GM21528 (cell line): Measurements from ENCODE around the gene CNOT11.
A peak's percentile ranks its signal among the peaks of the same experiment; 100 is the strongest.
"Not testable (repeated sequence)": the region's sequence is repeated elsewhere in the genome, so short reads cannot be mapped to it uniquely, and the experiment has no call there.

Experiments
- ATAC-seq: cut with Tn5 transposase; IDR thresholded peaks from one replicate; pipeline ENCODE4 v1.9.1; 2021; ENCODE audit warnings: mild to moderate bottlenecking, moderate library complexity; ENCODE audit not compliant: unreplicated experiment, low FRiP score

Gene CNOT11

DNA sequence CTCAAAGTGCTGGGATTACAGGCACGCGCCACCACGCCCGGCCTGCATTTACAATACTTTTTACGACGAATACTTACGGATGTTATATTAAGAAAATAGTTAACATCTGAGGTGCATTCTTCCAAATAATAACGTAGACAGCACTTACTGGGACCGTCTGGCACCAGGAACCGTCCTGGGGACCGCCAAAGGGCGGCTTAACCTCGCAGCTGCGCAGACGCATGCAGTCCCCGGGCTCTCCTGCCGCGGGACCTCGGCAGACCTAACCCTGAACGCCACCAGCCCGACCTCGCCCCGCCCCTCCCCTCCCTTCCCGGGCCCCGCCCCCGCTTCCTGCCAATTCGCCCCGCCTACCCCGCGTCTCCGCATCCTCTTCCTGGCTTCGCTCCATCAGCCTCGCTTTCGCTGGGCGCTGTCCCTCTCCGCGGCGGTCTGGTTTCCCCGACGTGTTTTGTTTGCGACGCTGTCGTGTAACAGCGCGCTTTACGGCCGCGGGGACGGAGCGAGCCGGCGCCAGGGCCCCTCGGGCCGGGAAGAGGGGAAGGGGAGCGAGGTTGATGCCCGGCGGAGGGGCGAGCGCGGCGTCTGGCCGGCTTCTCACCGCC is at the start of gene CNOT11:
CNOT11 (plus strand) TSS at position 479 of the 605 bp plus-strand sequence; CDS start at position 558, 79 bp downstream.
- peak; percentile 83 for ATAC-seq

DNA sequence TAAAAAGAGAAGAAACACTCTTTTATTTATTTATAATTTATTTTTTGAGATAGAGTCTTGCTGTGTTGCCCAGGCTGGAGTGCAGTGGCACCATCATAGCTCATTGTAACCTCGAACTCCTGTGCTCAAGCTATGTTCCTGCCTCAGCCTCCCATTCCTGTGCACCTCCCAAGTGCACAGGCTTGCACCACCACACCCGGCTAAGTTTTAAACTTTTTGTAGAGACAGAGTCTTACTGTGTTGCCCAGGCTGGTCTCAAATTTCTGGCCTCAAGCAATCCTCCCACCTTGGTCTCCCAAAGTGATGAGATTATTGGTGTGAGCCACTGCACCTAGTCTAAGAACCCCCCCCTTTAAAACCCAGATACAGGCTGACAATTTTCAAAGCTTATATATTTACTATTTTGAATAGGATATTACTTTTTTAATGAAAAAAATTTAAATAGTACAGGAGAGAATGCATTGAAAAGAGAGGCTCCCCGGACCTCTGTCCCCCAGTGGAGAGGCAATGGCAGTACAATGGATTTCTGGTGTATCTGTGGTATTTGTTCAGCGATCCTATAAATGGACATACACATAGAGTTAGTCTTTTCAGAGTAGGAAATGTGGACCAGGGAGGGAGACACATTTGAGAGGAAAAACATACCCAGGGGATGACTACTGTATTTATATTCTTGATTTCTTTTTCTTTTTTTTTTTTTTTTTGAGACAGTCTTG is 48.1 kb upstream of the CNOT11 start:
- ATAC-seq: no peak

DNA sequence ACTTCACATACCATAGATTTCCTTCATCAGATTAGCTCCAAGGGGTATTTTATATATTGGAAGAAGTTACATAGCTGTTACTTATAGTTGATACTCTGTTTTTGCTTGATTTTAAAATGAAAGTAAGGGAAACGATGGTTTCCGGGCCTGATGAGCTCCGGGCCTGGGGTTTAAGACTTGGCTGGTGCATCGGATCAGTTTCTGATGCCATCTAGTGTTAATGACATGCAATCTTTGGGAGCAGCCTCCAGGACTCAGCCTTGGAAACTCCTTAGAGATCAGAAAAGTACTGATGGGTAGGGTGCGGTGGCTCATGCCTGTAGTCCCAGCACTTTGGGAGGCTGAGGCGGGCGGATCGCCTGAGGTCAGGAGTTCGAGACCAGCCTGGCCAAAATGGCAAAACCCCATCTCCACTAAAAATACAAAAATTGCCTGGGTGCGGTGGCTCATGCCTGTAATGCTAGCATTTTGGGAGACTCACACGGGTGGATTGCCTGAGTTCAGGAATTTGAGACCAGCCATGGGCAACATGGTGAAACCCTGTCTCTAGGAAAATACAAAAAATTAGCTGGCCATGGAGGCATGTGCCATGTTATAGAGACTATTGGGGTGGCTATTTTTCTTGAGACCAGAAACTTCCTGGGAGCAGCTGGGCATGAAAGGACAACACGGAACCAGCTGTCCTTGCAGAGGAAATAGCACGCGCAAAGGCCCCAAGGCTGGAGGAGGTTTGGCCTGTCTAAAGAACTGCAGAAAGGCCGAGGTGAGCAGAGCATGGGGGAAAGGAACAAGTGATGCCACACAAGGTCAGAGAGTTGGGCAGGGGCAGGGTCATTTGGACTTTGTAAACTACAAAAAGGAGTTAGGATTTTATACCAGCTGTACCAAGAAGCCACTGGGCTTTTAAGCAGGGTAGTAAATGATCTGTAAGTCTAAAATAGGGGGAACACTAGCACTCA is 46.9 kb upstream of the CNOT11 start:
- ATAC-seq: no peak

DNA sequence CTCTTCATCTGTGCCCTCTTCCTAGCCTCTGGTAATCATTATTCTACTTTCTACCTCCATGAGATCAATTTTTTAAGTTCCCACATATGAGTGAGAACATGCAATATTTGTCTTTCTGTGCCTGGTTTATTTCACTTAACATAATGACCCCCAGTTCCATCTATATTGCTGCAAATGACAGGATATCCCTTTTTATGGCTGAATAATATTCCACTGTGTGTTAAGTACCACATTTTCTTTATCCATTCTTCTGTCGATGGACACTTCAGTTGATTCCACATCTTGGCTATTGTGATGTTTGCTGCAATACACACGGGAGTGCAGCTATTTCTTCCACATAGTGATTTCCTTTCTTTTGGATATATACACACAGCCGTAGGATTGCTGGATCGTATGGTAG is 43.9 kb upstream of the CNOT11 start:
- no peak for ATAC-seq

DNA sequence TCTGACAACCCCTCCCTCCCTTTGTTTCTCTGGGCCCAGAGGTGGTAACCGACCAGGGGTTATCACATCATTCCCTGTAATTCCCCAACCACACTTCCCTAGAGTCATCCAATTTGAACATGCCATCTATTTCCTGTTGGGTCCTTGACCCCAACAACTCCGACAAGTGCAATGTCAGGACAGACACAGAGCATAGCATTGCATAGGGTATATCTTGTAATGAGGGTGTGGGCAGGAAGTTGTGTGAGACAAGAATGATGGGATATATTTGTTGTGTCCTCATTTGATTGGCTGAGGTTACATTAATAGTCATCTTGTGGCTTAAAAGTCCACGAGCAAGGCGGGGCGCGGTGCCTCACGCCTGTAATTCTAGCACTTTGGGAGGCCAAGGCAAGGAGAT is 33.4 kb upstream of the CNOT11 start:
- no peak for ATAC-seq

DNA sequence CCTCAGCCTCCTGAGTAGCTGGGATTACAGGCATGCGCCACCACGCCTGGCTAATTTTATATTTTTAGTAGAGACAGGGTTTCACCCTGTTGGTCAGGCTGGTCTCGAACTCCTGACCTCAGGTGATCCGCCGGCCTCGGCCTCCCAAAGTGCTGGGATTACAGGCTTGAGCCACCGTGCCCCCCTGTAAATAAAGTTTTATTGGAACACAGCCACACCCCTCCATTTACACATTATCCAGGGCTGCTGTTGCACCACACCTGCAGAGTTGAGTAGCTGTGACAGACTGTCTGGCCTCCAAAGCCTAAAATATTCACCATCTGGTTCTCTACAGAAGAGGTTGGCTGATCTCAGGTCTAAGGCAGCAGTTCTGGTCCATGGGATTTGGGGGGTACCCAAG is 32.6 kb upstream of the CNOT11 start:
- not testable (repeated sequence) for ATAC-seq

DNA sequence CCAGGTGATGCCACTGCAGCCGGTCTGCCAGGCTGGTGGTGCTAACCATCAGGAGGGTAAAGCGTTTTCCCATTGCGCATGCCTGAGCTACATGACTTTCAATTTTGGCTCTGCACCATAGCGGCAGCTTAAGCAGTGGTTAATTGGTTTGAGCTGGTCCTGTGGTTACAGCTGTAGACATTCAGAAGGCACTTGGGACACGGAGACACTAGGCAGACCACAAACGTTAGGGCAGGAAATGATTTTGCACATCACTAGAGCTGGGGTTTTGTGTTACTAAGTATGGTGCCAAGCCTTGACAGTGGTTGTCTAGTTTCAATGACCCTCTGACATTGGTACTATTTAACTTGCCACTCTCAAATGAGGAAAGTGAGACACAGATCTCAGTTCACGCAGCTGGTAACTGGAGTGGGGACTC is 28.9 kb upstream of the CNOT11 start:
- peak; percentile 98 for ATAC-seq

DNA sequence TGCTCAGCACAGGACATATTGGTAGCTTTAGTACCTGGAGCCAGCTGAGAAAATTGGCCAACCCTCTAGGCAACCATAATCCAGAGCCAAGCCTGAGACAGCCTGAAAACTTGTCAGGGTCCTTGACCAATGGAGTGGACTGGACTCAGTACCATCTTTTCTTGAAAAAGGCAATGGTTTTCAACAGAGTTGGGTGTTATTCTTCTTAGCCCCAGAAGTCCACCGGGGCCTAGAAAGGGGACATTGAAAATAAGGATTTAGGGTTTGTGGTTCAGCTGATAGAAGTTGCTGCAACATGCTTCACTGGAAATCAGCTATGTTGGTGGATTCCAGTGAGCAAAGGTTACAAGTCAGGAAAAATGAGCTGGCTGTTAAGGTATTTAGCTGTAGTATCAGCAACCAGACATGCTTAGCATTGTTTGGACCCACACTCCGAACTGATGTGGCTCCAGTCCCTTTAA is 22.1 kb upstream of the CNOT11 start:
- ATAC-seq: no peak

DNA sequence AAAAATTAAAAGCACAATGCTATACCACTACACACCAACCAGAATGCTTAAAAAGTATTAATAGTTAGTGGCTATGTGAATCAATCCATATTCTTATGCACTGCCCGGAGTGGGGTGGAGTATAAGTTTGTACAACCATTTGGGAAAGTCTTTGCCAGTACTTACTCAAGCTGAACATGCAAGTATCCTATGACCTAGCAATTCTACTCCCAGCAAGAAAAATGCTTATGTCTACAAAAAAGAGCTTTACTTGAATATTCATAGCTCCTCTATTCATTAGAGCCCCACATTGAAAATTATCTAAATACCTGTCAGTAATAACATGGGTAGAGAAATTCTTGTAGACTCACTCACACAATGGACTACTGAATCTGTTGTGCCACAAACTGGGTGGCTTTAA is 21.4 kb upstream of the CNOT11 start:
- ATAC-seq: no peak

DNA sequence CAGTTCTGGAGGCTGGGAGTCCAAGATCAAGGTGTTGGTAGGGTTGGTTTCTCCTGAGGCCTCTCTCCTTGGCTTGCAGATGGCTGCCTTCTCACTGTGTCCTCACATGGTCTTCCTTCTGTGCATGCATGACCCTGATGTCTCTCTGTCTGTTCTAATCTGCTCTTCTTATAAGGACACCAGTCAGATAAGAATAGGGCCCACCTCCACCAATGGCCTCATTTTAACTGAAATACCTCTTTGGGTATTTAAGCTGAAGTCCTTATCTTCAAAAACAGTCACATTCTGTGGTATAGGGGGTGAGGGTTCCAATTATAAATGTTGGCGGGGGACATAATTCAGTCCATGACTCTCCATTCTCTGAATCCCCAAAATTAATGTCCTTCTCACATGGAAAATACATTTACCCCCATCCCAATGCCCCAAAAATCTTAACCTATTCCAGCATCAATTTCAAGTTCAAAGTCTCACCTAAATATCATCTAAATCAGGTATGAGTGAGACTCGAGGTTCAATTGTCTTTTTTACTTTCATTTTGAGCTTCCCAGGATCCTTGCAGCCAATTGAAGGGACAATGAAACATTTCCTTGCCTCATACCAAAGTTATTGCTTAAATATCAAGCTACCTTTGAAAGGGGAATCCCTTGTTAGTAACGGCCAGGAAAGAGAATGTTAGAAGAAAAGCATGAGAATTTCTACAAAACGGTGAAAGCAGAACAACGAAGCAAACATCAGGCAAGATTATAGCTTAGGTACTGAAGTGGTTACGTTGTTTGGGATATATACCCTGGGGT is 20.6 kb upstream of the CNOT11 start:
- ATAC-seq: no peak

DNA sequence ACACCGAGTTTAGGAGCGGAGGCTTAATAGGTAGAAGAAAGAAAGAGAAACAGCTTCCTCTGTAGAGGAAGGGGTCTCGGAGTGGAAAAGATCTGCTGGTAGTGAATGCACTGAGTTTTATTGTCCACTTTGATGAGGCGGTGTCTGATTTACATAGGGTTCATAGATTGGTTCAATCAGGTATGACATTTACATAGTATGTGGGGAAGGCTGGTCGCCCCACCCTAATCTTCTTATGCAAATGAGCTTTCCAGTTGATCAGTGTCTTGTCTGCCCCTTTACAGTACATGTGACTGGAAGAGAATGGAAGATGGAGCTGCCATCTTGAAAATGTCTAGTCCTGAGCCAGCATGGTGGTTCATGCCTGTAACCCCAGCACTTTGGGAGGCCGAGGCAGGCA is 19.9 kb upstream of the CNOT11 start:
- ATAC-seq: no peak

DNA sequence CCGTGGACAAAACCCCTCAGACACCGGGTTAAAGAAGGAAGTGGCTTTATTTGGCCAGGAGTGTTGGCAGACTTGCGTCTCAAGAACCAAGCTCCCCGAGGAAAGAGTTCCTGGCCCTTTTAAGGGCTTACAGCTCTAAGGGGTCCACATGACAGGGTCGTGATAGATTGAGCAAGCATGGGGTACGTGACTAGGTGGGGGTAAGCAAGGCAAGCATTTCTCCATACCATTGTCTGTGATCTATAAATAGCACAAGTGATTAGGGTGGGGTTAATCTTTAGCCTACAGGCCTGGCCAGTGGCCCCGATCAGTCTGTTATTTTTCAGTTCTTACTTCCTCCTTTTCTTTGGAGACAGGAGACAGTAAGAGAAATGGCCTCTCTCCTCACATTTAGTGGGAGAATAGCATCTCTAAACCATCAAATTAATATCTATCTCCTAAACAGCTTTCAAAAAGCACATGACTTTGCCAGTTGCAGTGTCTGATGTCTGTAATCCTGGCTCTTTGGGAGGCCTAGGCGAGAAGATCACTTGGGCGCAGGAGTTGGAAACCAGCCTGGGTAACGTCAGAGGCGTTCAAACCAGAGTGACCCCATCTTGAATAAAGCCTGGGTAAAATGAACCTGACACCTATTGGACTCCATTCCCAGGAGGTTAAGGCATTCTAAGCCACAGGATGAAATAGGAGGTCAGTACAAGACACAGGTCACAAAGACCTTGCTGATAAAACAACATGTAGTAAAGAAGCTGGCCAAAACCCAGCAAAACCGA is 18.3 kb upstream of the CNOT11 start:
- no peak for ATAC-seq

DNA sequence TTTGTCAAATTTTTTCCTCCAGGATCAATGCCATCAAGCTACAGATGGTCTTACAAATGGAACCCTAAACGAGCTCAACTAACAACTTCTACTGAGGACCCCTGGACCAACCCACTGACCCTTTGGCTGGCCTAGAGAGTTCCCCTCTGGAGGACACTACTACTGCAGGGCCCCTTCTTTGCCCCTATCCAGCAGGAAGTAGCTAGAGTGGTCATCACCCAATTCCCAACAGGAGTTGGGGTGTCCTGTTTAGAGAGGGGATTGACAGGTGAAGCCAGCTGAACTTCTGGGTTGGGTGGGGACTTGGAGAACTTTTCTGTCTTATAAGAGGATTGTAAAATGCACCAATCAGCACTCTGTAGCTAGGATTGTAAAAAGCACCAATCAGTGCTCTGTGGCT is 16.7 kb upstream of the CNOT11 start:
- not testable (repeated sequence) for ATAC-seq

DNA sequence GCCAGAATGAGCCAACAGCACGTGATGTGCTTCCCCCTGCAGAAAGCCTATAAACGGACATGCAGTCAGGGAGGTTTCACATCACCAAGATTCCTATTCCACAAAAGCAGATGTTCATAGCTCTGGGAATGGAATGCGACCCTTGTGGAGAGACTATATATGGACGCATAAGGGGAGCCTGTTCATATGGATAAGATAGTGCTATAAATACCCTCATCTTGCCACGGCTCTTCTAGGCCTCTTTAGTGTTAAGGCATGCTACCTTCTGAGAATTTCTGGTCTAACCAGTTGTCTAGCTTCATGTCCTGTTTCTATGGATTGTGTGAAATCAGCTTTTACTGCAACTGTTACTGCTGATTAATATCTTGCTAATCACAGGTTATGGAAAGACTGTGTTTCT is 14.7 kb upstream of the CNOT11 start:
- not testable (repeated sequence) for ATAC-seq

DNA sequence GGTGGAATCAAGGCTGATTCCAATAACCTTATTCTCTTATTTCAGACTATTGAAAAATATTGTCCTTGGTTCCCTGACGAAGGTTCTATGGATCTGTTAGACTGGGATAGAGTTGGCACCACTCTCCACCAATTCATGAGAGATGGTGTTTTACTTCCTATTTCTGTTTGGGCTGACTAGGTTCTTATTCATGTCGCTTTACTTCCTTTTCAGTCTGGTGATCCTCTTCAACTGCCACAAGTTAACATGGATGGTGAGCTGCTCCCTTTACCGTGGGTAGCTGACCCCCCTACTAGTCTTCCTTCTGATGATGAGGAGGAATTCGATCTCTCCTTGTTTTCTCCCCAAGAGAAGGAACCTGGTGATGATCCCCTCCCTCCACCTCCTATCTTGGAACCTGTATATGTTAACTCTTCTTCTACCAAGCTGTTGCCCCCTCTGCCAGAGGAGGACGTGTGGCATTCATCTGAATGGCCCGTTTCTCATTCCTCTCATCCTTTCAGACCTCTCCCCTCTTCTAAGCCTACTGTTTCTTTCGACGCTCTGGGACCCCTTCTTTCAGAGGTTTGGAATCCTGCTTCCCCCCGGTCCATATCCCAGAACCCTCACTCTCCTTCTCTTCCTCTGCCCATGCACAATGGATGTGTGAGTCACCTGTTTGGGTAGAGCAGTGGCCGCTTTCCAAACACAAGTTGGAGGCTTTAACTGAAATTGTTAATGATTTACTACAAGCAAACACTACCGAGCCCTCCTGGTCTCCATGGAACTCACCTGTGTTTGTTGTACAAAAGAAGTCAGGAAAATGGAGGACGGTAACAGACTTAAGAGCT is 13.5 kb upstream of the CNOT11 start:
- ATAC-seq: no peak

DNA sequence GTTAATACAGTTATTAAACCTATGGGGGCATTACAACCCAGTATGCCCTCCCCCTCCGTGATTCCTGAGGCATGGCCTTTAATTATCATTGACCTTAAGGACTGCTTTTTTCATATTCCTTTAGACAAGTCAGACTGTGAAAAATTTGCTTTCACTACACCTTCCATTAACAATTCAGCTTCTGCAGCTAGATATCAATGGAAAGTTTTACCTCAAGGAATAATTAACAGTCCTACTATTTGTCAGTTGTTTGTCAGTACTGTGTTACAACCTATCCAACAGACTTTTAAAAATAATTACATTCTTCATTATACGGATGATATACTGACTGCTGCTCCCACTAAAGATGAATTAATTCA is 12.9 kb upstream of the CNOT11 start:
- ATAC-seq: not testable (repeated sequence)

DNA sequence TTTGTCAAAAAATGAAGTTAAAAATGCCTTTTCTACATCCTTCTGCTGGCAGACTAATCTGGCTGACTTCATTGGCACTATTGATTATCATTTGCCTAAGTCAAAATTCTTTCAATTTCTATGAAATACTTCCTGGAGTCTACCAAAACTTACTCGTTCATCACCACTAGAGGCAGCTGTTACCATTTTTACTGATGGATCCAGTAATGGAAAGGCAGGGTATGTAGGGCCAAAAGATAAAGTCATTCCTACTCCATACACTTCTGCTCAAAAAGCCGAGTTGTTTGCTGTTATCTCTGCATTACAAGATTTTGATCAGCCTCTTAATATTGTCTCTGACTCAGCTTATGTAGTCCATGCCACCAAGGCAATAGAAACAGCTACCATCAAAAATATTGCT is 12.0 kb upstream of the CNOT11 start:
- ATAC-seq: not testable (repeated sequence)

DNA sequence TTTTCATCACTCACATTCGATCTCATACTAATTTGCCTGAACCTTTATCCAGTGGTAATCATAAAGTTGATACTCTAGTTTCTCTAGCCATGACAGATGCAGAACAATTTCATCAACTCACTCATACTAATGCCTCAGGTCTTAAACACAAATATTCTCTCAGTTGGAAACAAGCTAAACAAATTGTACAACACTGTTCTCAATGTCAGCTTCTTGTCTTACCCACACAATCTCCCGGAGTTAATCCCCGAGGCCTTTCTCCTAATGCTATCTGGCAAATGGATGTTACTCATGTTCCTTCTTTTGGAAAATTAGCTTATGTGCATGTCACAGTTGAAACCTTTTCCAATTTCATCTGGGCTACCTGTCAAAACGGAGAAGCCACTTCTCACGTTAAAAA is 11.5 kb upstream of the CNOT11 start:
- no peak for ATAC-seq

DNA sequence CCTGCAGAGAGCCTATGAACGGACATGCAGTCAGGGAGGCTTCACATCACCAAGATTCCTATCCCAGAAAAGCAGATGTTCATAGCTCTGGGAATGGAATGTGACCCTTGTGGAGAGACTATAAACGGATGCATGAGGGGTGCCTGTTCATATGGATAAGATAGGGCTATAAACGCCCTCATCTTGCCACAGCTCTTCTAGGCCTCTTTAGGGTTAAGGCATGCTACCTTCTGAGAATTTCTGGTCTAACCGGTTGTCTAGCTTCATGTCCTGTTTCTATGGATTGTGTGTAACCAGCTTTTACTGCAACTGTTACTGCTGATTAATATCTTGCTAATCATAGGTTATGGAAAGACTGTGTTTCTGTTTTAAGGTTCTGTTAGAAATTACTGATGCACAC is 8.3 kb upstream of the CNOT11 start:
- not testable (repeated sequence) for ATAC-seq
